WTC11 (cell line): ENCODE results near the gene BCAP29.

Source experiments
- ETV6 ChIP-seq: sonication (generic); formaldehyde crosslinking; IDR thresholded peaks from 2 replicates; pipeline ENCODE4 v1.8.1; 2022; ENCODE audit warnings: mild to moderate bottlenecking, missing genetic modification reagents
- IRF2 ChIP-seq: sonication (generic); formaldehyde crosslinking; IDR thresholded peaks from 2 replicates; pipeline ENCODE4 v1.8.0; 2022; ENCODE audit warnings: low read depth, missing genetic modification reagents, borderline replicate concordance
- JUN ChIP-seq: sonication (generic); formaldehyde crosslinking; IDR thresholded peaks from 2 replicates; pipeline ENCODE4 v1.8.0; 2023; ENCODE audit warnings: mild to moderate bottlenecking, missing genetic modification reagents
- MXD4 ChIP-seq: fragments of 250-450 bp; sonication (Bioruptor Pico); IDR thresholded peaks from 2 replicates; pipeline ENCODE4 v1.8.0; 2021; ENCODE audit warnings: mild to moderate bottlenecking, moderate library complexity, borderline replicate concordance
- NFYB ChIP-seq: sonication (generic); formaldehyde crosslinking; conservative IDR thresholded peaks from 2 replicates; pipeline ENCODE4 v1.8.0; 2022; ENCODE audit warnings: low read depth, missing genetic modification reagents
- ZNF121 ChIP-seq: sonication (generic); formaldehyde crosslinking; IDR thresholded peaks from 2 replicates; pipeline ENCODE4 v1.8.0; 2023; ENCODE audit warnings: missing genetic modification reagents
- TF ChIP-seq, protein P1 (sequence below): fragments of 200-600 bp; IDR thresholded peaks from 2 replicates; pipeline ENCODE4 v1.8.0; 2022; ENCODE audit warnings: antibody characterized with exemption
- TF ChIP-seq, protein P2 (sequence below): sonication (generic); formaldehyde crosslinking; conservative IDR thresholded peaks from 2 replicates; pipeline ENCODE4 v1.8.1; 2022; ENCODE audit warnings: mild to moderate bottlenecking, missing genetic modification reagents
- TF ChIP-seq, protein P3 (sequence below): sonication (generic); formaldehyde crosslinking; IDR thresholded peaks from 2 replicates; pipeline ENCODE4 v1.8.1; 2022; ENCODE audit warnings: mild to moderate bottlenecking, missing genetic modification reagents, moderate library complexity, borderline replicate concordance
- TF ChIP-seq, protein P4 (sequence below): fragments of 250-450 bp; sonication (Bioruptor Pico); IDR thresholded peaks from 2 replicates; pipeline ENCODE4 v1.9.0; 2021; ENCODE audit warnings: mild to moderate bottlenecking

- TF ChIP-seq, protein P1, sequence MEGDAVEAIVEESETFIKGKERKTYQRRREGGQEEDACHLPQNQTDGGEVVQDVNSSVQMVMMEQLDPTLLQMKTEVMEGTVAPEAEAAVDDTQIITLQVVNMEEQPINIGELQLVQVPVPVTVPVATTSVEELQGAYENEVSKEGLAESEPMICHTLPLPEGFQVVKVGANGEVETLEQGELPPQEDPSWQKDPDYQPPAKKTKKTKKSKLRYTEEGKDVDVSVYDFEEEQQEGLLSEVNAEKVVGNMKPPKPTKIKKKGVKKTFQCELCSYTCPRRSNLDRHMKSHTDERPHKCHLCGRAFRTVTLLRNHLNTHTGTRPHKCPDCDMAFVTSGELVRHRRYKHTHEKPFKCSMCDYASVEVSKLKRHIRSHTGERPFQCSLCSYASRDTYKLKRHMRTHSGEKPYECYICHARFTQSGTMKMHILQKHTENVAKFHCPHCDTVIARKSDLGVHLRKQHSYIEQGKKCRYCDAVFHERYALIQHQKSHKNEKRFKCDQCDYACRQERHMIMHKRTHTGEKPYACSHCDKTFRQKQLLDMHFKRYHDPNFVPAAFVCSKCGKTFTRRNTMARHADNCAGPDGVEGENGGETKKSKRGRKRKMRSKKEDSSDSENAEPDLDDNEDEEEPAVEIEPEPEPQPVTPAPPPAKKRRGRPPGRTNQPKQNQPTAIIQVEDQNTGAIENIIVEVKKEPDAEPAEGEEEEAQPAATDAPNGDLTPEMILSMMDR = no peak
- TF ChIP-seq JUN (CRISPR knock-in tag) (no peak), ZNF121 (CRISPR knock-in tag) (no peak), ETV6 (CRISPR knock-in tag) (no peak), MXD4 (no peak), NFYB (CRISPR knock-in tag) (no peak), IRF2 (CRISPR knock-in tag) (no peak)
- TF ChIP-seq, protein P2, sequence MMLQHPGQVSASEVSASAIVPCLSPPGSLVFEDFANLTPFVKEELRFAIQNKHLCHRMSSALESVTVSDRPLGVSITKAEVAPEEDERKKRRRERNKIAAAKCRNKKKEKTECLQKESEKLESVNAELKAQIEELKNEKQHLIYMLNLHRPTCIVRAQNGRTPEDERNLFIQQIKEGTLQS (CRISPR knock-in tag) = no peak
- TF ChIP-seq, protein P3, sequence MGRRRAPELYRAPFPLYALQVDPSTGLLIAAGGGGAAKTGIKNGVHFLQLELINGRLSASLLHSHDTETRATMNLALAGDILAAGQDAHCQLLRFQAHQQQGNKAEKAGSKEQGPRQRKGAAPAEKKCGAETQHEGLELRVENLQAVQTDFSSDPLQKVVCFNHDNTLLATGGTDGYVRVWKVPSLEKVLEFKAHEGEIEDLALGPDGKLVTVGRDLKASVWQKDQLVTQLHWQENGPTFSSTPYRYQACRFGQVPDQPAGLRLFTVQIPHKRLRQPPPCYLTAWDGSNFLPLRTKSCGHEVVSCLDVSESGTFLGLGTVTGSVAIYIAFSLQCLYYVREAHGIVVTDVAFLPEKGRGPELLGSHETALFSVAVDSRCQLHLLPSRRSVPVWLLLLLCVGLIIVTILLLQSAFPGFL (CRISPR knock-in tag) = no peak
- TF ChIP-seq, protein P4, sequence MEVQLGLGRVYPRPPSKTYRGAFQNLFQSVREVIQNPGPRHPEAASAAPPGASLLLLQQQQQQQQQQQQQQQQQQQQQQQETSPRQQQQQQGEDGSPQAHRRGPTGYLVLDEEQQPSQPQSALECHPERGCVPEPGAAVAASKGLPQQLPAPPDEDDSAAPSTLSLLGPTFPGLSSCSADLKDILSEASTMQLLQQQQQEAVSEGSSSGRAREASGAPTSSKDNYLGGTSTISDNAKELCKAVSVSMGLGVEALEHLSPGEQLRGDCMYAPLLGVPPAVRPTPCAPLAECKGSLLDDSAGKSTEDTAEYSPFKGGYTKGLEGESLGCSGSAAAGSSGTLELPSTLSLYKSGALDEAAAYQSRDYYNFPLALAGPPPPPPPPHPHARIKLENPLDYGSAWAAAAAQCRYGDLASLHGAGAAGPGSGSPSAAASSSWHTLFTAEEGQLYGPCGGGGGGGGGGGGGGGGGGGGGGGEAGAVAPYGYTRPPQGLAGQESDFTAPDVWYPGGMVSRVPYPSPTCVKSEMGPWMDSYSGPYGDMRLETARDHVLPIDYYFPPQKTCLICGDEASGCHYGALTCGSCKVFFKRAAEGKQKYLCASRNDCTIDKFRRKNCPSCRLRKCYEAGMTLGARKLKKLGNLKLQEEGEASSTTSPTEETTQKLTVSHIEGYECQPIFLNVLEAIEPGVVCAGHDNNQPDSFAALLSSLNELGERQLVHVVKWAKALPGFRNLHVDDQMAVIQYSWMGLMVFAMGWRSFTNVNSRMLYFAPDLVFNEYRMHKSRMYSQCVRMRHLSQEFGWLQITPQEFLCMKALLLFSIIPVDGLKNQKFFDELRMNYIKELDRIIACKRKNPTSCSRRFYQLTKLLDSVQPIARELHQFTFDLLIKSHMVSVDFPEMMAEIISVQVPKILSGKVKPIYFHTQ (CRISPR knock-in tag) = no peak
These were observed 58.5 kb downstream of the BCAP29 start for GRCh38 chr7:107638594-107638993.
